HG02623 (cell line): Measurements from ENCODE around the gene TMEM51.

ENCODE experiments used
- ATAC-seq: cut with Tn5 transposase; IDR thresholded peaks from one replicate; pipeline ENCODE4 v1.9.1; 2021; ENCODE audit warnings: moderate library complexity; ENCODE audit not compliant: unreplicated experiment

The TMEM51 gene

DNA sequence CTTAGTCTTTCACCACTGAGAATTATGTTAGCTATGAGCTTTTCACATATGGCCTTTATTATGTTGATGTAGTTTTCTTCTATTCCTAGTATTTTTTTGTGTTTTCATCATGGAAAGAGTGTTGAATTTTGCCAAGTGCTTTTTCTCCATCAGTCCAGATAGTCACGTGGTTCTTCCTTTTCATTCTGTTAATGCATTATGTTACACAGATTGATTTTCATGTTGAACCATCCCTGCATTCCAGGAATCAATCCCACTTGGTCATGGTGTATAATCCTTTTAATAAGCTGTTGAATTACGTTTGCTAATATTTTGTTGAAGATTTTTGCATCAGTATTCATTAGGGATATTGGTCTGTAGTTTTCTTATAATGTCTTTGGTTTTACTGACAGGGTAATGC, 111.2 kb downstream of the TMEM51 start:
- no peak for ATAC-seq
